MCF 10A (cell line): ENCODE data around the gene AMFR. TPM values are rescaled to one million over a fixed set of nuclear protein-coding genes. Genes with fewer than 3 reads are reported as not detected.

Experiments
- BruUV-seq: library from RNA; stranded (reverse); fragments of 400-500 nt; replicated peaks from 2 replicates; lab custom pipeline; 2021; lab: Mats Ljungman, UMichigan
- CTCF ChIA-PET: fragments of 300-600 bp; sonication (Branson Sonifier 250); formaldehyde crosslinking; extraction: SDS; loops from one replicate; lab custom pipeline; 2021; ENCODE audit warnings: antibody characterized with exemption, inconsistent platforms; lab: Yijun Ruan, JAX
- POLR2A ChIA-PET: fragments of 300-600, 350-650 bp; sonication (Branson Sonifier 250); formaldehyde crosslinking; extraction: SDS; loops from one replicate; lab custom pipeline; 2020; ENCODE audit warnings: antibody characterized with exemption, inconsistent platforms; lab: Yijun Ruan, JAX
- DNase-seq: peaks from one replicate; pipeline ENCODE4 v3.0.0-alpha.2; 2018; ENCODE audit not compliant: unreplicated experiment
- H3K27ac Mint-ChIP-seq: one replicate; pipeline ENCODE4 v1.8.0; 2022; ENCODE audit warnings: mild to moderate bottlenecking, low read depth, mixed read lengths; ENCODE audit not compliant: unreplicated experiment
- H3K27me3 Mint-ChIP-seq: one replicate; pipeline ENCODE4 v1.8.0; 2022; ENCODE audit warnings: mixed read lengths; ENCODE audit not compliant: insufficient read depth, unreplicated experiment
- H3K36me3 Mint-ChIP-seq: one replicate; pipeline ENCODE4 v1.8.0; 2022; ENCODE audit warnings: mild to moderate bottlenecking, moderate library complexity, mixed read lengths; ENCODE audit not compliant: insufficient read depth, unreplicated experiment
- H3K4me1 Mint-ChIP-seq: one replicate; pipeline ENCODE4 v1.8.0; 2022; ENCODE audit warnings: mixed read lengths; ENCODE audit not compliant: insufficient read depth, unreplicated experiment
- H3K4me3 Mint-ChIP-seq: one replicate; pipeline ENCODE4 v1.8.0; 2022; ENCODE audit warnings: mild to moderate bottlenecking, moderate library complexity, mixed read lengths; ENCODE audit not compliant: unreplicated experiment
- H3K9me3 Mint-ChIP-seq: one replicate; pipeline ENCODE4 v1.8.0; 2022; ENCODE audit warnings: mixed read lengths; ENCODE audit not compliant: unreplicated experiment
- CTCF ChIP-seq: fragments of 200-600 bp; IDR thresholded peaks from one replicate; pipeline ENCODE4 v1.8.0; 2022; ENCODE audit warnings: antibody characterized with exemption, mild to moderate bottlenecking; ENCODE audit not compliant: unreplicated experiment
- intact Hi-C: fragments of 100-400 bp; cut with micrococcal nuclease; formaldehyde crosslinking; loops from 2 replicates; pipeline ENCODE4 v1.14.1; 2022
- total RNA-seq: library from RNA; stranded (reverse); gene quantifications from 2 replicates; pipeline ENCODE4 v1.2.3, GENCODE V29; 2022

The AMFR gene
- total RNA-seq, 1 experiment from 2014 or later: 97.2 TPM

- DNase-seq: no peak
- no peaks in the 10 kb centered on the region for H3K27me3 Mint-ChIP-seq
- H3K36me3 Mint-ChIP-seq: no peaks in the 10 kb centered on the region
- TF ChIP-seq CTCF: no peak
- no TSS peak for BruUV-seq
- H3K4me3 Mint-ChIP-seq: no peak overlapping the region
- no peaks in the 10 kb centered on the region for H3K9me3 Mint-ChIP-seq
- peaks cover 14% of the 10 kb centered on the region for H3K4me1 Mint-ChIP-seq
- CTCF ChIA-PET: interaction anchor here (0.7 to 15.1 kb wide), 7 partner anchors 10 to 384 kb away, joined by 3 to 233 read pairs (median 7); no protein-coding TSS in a partner anchor
- H3K27ac Mint-ChIP-seq: no peak overlapping the region
- intact Hi-C loops: no loop called here
- POLR2A ChIA-PET: interaction anchor here (0.7 kb wide), 1 partner anchor 98 kb away, joined by 3 read pairs; no protein-coding TSS in a partner anchor
These were observed 96.9 kb downstream of the AMFR start for GRCh38 chr16:56328276-56329022.

GRCh38 chr16:56327929-56328258 lies 97.5 kb downstream of the AMFR start:
- BruUV-seq: no TSS peak
- H3K4me1 Mint-ChIP-seq: peaks cover 14% of the 10 kb centered on the region

GRCh38 chr16:56327071-56327928 lies 98.0 kb downstream of the AMFR start:
- intact Hi-C loops: no loop called here
- no peak for DNase-seq
- Mint-ChIP-seq H3K36me3 (no peaks in the 10 kb centered on the region), H3K27me3 (no peaks in the 10 kb centered on the region), H3K9me3 (no peaks in the 10 kb centered on the region), H3K4me3 (no peak overlapping the region), H3K4me1 (peaks cover 8% of the 10 kb centered on the region), H3K27ac (no peak overlapping the region)
- POLR2A ChIA-PET: no interaction called here
- CTCF ChIA-PET: interaction anchor here (0.6 to 10.8 kb wide), 9 partner anchors 8 to 616 kb away, joined by 3 to 205 read pairs (median 4); no protein-coding TSS in a partner anchor
- no TSS peak for BruUV-seq
- no peak for TF ChIP-seq CTCF

More at GRCh38 chr16:56327929-56328258, 97.5 kb downstream of the AMFR start:
- H3K27ac Mint-ChIP-seq: no peak overlapping the region
- H3K9me3 Mint-ChIP-seq: no peaks in the 10 kb centered on the region
- intact Hi-C loops: no loop called here
- no peaks in the 10 kb centered on the region for H3K36me3 Mint-ChIP-seq
- no peak overlapping the region for H3K4me3 Mint-ChIP-seq
- POLR2A ChIA-PET: no interaction called here
- no peak for TF ChIP-seq CTCF
- H3K27me3 Mint-ChIP-seq: no peaks in the 10 kb centered on the region
- no peak for DNase-seq
- CTCF ChIA-PET: interaction anchor here (0.7 to 6.9 kb wide), 6 partner anchors 9 to 384 kb away, joined by 3 to 41 read pairs (median 4); no protein-coding TSS in a partner anchor

GRCh38 chr16:56325956-56326355 lies 99.4 kb downstream of the AMFR start:
- intact Hi-C loops: no loop called here
- TF ChIP-seq CTCF: no peak
- Mint-ChIP-seq H3K4me3 (no peak overlapping the region), H3K9me3 (no peaks in the 10 kb centered on the region), H3K36me3 (no peaks in the 10 kb centered on the region), H3K27ac (no peak overlapping the region), H3K4me1 (peaks cover 6% of the 10 kb centered on the region), H3K27me3 (no peaks in the 10 kb centered on the region)
- ChIA-PET POLR2A (no interaction called here), CTCF (interaction anchor here (0.6 to 10.8 kb wide), 7 partner anchors 9 to 381 kb away, joined by 3 to 205 read pairs (median 4); no protein-coding TSS in a partner anchor)
- BruUV-seq: no TSS peak
- DNase-seq: no peak
